HG03025 (cell line): Measurements from ENCODE around the gene CCHCR1.
A peak's percentile ranks its signal among the peaks of the same experiment; 100 is the strongest.
"Not testable (repeated sequence)": the region's sequence is repeated elsewhere in the genome, so short reads cannot be mapped to it uniquely, and the experiment has no call there.

Experiments used
- ATAC-seq: cut with Tn5 transposase; IDR thresholded peaks from one replicate; pipeline ENCODE4 v1.9.1; 2021; ENCODE audit warnings: mild to moderate bottlenecking, moderate library complexity; ENCODE audit not compliant: unreplicated experiment, low FRiP score

The CCHCR1 gene

GRCh38 chr6:31164475-31165063 lies 7.0 kb upstream of the CCHCR1 start:
- not testable (repeated sequence) for ATAC-seq

- ATAC-seq: no peak
These were observed 6.3 kb upstream of the CCHCR1 start for GRCh38 chr6:31163922-31164321.

- no peak for ATAC-seq
These were observed 5.0 kb upstream of the CCHCR1 start for GRCh38 chr6:31162463-31163165.

GRCh38 chr6:31161216-31162126 lies 3.9 kb upstream of the CCHCR1 start:
- ATAC-seq: no peak

GRCh38 chr6:31158863-31159855 lies 1.6 kb upstream of the CCHCR1 start:
- no peak for ATAC-seq

- ATAC-seq: peak; percentile 86
These were observed 699 bp upstream of the CCHCR1 start, which contains the start of gene TCF19 for GRCh38 chr6:31158140-31158862. TSS of gene TCF19 (plus strand) at chr6:31158589. CDS start at chr6:31159470, 881 bp downstream.

- no peak for ATAC-seq
These were observed 961 bp downstream of the CCHCR1 start for GRCh38 chr6:31156641-31157040.

- ATAC-seq: no peak
These were observed 3.2 kb downstream of the CCHCR1 start for GRCh38 chr6:31154436-31154835.

GRCh38 chr6:31152781-31153180 lies 4.8 kb downstream of the CCHCR1 start:
- ATAC-seq: no peak

GRCh38 chr6:31149827-31150447 lies 7.7 kb downstream of the CCHCR1 start:
- ATAC-seq: no peak

- ATAC-seq: no peak
These were observed 12.2 kb downstream of the CCHCR1 start for GRCh38 chr6:31145386-31145785.

- no peak for ATAC-seq
These were observed 12.6 kb downstream of the CCHCR1 start for GRCh38 chr6:31144970-31145340.

- ATAC-seq: no peak
These were observed 13.2 kb downstream of the CCHCR1 start for GRCh38 chr6:31144296-31144969.

- no peak for ATAC-seq
These were observed 14.5 kb downstream of the CCHCR1 start for GRCh38 chr6:31143148-31143547.

- ATAC-seq: no peak
These were observed 15.2 kb downstream of the CCHCR1 start for GRCh38 chr6:31142361-31142761.

GRCh38 chr6:31140643-31141042 lies 17.0 kb downstream of the CCHCR1 start:
- no peak for ATAC-seq

GRCh38 chr6:31139599-31139998 lies 18.0 kb downstream of the CCHCR1 start:
- ATAC-seq: no peak

GRCh38 chr6:31138982-31139381 lies 18.6 kb downstream of the CCHCR1 start, which contains the start of gene PSORS1C2:
TSS of gene PSORS1C2 (minus strand) at chr6:31139066. CDS start at chr6:31139026, 40 bp downstream.
- no peak for ATAC-seq
